Inferior parietal cortex (tissue), 1 donor: Measurements from ENCODE around the gene KIZ.

Experiments
- DNase-seq: peaks from one replicate; pipeline ENCODE4 v3.0.0-alpha.2; 2016; ENCODE audit errors: extremely low spot score

Gene KIZ

DNA sequence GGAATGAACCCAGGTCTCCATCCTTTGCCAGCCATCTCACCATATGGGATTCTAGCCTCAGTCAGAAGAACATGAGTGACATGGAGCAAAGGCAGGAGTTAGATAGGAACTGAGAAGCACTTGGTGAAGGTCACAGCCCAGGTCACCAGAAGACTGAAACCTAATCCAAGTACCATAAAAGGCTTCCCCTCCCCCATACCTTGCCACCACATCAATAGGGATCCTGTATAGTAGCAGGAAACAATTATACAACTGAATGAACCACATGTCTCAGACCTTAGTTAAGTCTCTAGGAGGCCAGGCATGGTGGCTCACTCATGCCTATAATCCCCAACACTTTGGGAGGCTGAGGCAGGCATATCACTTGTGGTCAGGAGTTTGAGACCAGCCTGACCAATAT is 49.6 kb downstream of the KIZ start:
- no peak for DNase-seq

DNA sequence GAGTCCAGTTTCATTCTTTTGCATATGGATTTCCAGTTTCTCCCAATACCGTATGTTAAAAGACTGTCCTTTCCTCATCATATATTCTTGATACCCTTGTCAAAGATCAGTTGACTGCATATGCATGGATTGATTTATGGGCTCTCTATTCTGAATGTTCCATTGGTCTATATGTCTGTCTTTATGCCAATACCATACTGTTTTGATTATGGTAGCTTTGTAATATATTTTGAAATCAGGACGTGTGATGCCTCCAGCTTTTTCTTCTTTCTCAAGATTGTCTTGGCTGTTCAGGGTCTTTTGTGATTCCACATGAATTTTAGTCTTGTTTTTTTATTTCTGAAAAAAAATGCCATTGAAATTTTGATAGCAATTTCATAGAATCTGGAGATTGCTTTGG is 51.9 kb downstream of the KIZ start:
- DNase-seq, result no peak

- DNase-seq, result no peak
Measured at GRCh38 chr20:21179757-21180156, 53.9 kb downstream of the KIZ start.

DNA sequence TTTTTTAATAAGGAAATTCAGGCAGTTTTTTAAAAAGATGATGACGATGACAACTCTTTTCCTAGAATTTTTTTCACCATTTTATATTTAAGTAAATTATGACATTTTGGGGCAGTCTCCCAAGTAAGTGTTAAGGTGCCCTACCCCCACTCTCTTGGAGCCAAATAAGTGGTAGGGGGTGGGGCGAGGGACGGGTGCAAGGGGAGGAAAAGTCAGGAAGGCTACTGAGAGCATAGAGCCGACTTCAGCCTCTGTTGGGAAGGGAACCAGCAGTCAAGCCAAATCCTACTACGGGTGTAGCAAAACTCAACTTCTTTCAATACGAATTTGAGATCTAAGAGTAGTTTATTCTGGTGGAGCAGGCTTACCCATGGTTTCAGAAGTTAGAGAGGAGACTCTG is 54.4 kb downstream of the KIZ start:
- no peak for DNase-seq

GRCh38 chr20:21181028-21181427 is 55.1 kb downstream of the KIZ start:
- no peak for DNase-seq

DNA sequence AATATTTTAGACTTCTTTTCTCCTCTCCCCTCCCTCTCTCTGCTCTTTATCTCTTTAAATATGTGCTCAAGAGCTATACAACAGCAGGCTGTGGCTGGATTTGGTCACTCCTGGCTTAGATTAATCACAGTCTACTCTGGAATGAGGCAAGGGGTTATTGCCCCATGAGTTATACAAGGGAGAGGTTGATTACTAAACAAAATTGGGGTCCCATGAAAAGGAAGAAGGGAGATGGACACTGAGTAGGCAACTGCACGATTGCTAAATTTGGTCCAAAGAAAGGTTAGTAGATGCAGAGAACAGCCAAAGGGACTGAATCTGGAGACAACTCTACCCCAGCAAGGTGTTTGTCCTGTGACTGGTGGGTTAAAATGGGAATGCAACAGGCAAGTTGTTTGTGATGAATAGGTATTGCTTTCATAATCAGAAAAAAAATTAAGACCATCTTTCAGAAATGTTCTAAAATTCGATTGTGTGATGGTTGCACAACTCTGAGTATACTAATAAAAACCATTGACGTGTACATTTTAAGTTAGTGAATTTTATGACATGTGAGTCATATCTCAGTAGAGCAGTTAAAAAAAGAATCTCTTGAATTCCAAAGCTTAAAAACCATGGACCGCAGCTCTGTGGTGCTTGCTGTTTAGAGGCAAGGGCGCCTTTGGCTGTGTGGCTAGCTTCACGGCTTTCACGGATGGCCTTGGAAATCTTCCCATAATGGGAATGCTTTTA is 57.1 kb downstream of the KIZ start:
- peak; percentile 19 for DNase-seq

GRCh38 chr20:21183722-21184121 is 57.8 kb downstream of the KIZ start:
- DNase-seq, result no peak

GRCh38 chr20:21184819-21185218 is 58.9 kb downstream of the KIZ start:
- no peak for DNase-seq

- no peak for DNase-seq
Measured at GRCh38 chr20:21185849-21186248, 60.0 kb downstream of the KIZ start.

DNA sequence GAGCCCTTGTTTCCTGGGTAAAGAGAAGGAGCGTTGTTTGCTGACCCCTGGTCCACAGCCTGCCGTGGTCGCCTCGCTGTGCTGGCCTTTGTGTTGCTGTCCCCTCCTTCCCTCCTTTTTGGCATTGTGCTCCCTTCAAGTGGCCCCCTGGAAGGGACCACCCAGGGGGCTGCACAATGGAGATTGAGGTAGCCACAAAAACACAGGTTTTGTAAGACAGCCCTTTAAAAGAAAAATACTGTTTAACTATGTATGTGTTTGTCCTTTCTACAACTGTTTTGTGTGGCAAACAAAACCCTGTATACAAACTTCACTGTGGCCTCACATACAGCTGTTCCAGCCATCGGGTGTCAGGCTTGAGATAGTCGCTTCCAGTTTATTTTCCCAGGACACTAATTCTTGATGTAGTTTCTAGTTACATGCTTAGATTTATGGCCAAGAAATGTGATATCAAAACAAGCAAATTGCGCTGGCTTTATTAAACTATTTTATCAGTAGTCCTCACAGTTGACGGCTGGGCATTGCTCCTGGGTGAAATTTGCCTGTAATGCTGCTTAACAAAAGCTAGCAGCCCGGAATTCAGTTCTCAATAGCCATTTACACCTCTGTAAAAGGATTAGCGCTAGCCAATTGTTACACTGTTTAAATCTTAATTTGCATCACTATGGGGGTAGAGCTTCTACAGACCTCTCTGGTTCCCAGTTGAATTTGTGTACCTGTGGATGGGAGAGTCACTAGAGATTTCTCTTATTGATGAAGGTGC is 64.1 kb downstream of the KIZ start:
- no peak for DNase-seq

DNA sequence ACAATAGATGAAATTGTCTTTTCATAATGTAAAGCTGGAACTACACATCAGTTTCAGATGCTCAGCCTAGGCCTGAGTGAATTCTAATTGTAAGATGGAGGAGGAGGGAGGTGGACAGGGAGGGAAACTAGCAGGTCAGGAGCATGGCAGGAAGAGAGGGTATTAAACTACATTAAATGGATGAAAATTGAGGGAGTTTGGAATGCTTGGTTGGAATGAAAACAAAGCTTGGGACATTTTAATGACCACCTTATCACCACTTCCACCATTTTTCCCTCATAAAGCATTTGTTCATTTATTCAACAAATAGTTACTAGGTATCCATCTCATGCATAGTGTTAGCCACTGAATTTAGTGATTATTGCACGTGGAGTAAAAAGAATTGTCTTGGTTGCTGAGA is 65.0 kb downstream of the KIZ start:
- no peak for DNase-seq

DNA sequence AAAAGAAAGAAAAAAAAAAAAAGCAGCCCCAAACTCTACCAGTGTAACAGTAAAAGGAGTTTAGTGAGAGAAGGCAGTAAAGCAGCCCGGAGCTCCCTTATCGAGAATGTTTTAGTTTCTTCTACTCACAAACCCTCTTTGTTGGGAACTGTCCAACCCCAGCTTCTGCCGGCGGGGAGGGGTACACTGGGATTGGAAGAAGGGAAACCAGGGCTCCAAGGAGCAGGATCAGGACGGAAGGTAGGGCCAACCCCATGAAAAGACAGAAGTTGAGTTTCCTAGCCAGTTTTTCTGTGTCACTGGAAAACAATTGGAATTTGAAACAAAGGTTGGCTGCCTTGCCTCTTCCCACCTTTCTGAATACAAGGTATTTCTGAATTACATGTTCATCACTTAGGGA is 66.0 kb downstream of the KIZ start:
- no peak for DNase-seq

GRCh38 chr20:21202259-21202658 is 76.4 kb downstream of the KIZ start:
- DNase-seq, result no peak

DNA sequence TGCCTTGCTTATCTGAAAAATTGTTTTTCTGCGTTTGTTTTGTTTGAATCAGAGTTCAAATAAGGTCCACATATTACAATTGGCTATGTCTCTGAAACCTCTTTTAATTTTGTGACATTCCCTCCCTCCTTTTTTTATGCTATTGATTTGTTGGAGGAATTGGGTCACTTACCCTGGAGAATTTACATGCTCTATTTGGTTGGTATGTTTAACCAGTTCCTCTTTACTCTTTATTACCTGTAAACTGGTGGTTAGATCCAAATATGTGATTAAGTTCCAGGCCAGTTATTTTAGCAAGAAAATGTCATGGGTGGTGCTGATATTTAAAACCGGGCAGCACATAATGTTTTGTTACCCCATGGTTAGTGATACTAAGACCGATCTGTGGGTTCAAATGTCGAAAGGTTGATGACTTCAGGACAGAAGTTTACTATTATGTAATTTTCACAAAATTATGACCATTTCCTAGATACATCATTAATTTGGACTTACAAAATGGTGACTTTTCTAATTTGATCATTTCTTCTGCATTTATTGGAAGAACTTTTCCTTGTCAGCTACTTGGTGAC is 77.3 kb downstream of the KIZ start:
- no peak for DNase-seq

DNA sequence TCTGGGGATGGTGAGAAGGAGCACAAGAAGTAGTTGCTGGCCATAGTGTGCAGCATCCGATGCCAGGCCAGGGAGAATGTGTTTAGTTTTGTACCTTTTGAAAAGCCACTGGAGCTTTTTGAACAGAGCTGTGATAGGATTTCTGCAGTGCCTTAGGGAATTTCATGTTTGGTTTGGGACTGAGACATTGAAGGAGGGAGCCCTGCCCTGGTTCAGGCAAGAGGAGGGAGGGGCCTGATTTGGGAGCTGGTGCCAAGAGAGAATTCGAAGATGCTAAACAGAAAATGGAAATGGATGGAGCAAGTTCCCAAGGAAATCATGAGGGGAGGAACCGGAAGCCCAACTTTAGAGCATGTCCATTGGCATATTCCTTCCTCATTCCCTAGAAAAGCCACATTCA is 80.7 kb downstream of the KIZ start:
- no peak for DNase-seq

DNA sequence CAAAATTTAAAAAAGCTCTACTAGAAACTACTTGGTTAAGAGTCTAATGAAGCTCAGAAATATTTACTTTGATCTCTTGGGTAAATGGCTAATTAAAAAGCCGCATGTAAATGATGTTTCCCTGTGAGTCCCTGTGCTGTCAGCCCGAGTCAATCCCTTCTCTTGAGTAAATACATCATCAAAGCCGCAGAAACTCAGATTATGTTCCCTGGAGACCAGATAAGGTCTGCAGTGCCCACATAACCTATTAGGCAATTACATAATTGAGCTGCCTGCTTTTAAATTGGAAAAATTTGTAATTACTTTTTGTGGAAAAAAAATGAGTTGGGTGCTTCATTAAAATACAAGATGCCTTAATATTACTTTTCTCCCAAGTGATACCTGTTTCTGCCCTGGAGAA is 83.1 kb downstream of the KIZ start:
- no peak for DNase-seq

DNA sequence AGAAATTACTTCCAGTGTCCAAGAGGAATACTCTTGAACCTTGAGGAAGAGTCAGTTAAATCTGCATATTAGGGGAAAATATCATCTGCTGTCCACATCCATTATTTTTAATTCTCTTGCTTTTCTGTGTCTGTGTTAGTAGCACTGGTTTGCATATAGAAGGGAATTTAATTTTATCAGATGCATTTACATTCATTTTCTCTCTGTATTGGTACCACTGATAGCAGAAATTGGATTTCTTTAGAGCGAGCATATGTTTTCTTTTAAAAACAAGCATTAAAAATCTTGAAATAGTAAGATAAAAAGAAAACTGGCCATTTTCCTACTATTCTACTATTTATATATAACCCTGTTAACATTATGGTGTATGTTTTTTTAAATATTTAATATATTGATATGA is 83.8 kb downstream of the KIZ start:
- no peak for DNase-seq

DNA sequence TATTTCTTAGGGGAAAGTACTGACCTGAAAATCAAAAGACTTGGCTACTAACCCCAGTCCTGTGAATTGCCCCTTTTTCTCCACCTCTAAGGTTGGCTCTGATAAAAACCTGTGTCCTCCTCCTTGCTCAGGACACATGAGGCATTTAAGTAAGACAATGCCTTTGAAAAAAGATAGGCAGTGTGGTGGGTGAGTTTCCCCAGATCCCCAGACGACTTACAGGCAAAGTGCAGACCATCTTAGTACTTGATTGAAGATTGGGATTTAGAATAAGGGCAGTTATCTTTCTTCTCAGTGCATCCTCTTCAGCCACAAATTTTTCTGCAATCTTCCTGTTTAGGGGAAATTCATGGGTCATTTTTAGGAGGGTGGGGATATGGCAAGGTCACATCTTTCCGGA is 87.8 kb downstream of the KIZ start:
- DNase-seq, result no peak

DNA sequence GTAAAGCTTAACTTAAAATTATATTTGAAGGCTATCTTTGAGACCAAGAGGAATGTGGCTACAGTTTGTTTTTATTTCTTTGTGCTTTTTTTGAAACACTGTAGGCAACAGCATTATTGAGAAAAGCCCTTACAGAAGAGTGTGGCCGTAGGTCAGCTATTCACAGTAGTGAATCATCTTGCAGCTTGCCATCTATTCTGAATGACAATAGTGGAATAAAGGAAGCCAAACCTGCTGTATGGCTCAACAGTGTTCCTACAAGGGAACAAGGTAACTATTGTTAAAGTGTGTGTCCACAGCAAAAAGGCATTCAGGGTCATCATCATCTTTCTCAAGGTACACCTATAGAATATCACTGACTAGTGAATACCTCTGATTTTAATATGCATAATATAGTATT is 88.5 kb downstream of the KIZ start:
- DNase-seq, result no peak

DNA sequence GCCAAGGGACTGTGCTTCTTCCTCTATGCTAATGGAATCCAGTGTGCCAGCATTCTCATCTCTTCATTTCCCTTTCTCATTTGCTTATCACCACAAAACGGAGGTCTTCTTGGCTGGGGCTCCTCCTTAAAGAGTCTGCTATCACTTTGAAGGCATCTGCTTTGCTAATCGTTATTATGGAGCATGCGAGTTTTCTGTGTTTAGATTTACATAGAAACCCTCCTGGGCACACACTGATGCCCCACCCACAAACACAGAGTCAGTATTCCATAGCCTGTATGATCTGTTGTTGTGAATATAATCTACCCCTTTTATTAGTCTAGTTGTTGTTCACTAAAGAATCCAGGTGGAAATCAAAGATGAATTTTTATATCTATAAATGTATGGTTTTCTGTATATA is 93.8 kb downstream of the KIZ start:
- no peak for DNase-seq

GRCh38 chr20:21224217-21224616 is 98.3 kb downstream of the KIZ start:
- DNase-seq, result no peak

- DNase-seq, result no peak
Measured at GRCh38 chr20:21225215-21225947, 99.5 kb downstream of the KIZ start.

DNA sequence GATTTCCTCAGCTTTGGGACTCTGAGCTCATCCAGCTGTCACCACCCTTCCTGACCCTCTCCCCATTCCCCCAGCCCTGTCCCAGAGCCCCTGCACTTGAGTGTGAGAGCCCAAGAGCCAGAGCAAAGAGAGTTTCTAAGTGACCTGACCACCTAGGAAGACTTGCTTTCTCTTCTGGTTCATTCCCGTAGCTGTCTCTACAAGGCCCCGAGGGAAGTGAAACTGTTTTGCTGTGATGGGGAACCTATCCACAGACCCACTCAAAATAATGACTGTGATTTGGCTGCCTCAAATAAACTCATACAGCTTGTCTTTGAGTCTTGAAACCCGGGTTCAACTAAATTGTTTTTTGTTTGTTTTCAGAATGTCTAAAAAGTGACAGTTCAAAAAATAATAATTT is 102.6 kb downstream of the KIZ start:
- no peak for DNase-seq
